ENCODE data around the gene AAK1. TPM values are rescaled to one million over a fixed set of nuclear protein-coding genes. Genes with fewer than 3 reads are reported as not detected.

The AAK1 gene
- total RNA-seq, 1 experiment from 2014 or later: 75.8 TPM

DNA sequence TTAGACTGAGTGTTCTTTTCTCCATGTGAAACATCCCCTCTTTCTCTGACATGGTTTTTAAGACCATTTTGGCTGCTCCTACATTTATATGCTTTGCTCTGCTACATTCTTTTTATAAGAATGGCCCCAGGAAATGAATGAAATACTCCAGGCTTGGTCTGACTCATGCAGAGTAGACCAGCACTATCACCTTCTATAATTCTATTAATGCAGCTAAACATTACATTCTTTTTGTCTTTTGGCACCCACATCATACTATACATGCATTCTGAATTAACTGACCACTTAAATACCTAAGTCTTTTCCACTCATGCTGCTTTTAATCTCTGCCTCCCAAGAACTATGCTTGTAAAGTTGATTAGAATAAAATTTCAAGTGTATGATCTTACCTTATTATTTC lies 94.1 kb downstream of the AAK1 start:
- ChIA-PET POLR2A (no interaction called here), CTCF (no interaction called here)
- Mint-ChIP-seq H3K27ac (ENCODE audit: low read depth, unreplicated experiment) (no peak overlapping the region), H3K36me3 (ENCODE audit: insufficient read depth, unreplicated experiment) (peaks cover 12% of the 10 kb centered on the region), H3K4me1 (ENCODE audit: insufficient read depth, unreplicated experiment) (peaks cover 15% of the 10 kb centered on the region), H3K27me3 (ENCODE audit: insufficient read depth, unreplicated experiment) (no peaks in the 10 kb centered on the region), H3K9me3 (ENCODE audit: unreplicated experiment) (peaks cover 6% of the 10 kb centered on the region), H3K4me3 (ENCODE audit: unreplicated experiment) (no peak overlapping the region)
- DNase-seq (ENCODE audit: unreplicated experiment): no peak
- TF ChIP-seq, protein P1, sequence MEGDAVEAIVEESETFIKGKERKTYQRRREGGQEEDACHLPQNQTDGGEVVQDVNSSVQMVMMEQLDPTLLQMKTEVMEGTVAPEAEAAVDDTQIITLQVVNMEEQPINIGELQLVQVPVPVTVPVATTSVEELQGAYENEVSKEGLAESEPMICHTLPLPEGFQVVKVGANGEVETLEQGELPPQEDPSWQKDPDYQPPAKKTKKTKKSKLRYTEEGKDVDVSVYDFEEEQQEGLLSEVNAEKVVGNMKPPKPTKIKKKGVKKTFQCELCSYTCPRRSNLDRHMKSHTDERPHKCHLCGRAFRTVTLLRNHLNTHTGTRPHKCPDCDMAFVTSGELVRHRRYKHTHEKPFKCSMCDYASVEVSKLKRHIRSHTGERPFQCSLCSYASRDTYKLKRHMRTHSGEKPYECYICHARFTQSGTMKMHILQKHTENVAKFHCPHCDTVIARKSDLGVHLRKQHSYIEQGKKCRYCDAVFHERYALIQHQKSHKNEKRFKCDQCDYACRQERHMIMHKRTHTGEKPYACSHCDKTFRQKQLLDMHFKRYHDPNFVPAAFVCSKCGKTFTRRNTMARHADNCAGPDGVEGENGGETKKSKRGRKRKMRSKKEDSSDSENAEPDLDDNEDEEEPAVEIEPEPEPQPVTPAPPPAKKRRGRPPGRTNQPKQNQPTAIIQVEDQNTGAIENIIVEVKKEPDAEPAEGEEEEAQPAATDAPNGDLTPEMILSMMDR (IDR thresholded peaks at IDR 0.05; ENCODE audit: unreplicated experiment): no peak
- intact Hi-C loops (cut with micrococcal nuclease): no loop called here
- BruUV-seq (replicated peaks): no TSS peak

DNA sequence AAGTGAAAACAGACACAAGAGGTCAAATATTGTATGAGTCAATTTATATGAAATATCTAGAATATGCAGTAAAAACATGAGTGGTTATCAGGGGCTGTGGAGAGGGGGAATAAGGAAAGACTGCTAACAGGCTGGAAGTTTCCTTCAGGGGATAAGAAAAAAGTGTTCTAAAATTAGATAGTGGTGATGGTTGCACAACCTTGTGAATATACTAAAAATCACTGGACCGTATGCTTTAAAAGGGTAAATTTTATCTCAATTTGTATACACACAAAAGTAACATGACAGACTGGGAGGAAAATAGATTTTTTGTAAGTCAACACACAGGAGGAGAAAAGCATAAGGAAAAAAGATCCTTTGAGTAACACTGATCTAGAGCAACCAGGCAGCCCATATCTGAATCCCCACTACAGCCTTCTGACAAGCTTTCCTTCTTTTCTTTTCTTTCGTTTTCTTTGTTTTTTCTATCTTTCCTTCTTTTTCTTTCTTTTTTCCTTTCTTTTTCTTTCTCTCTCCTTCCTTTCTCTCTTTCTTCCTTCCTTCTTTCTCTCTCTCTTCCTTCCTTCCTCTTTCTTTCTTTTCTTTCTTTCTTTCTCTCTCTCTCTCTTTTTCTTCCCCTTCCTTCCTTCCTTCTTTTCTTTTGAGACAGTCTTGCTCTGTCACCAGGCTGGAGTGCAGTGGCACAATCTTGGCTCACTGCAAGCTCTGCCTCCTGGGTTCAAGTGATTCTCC lies 95.4 kb downstream of the AAK1 start:
- Mint-ChIP-seq H3K36me3 (ENCODE audit: insufficient read depth, unreplicated experiment) (peaks cover 6% of the 10 kb centered on the region), H3K27ac (ENCODE audit: low read depth, unreplicated experiment) (no peak overlapping the region), H3K4me3 (ENCODE audit: unreplicated experiment) (no peak overlapping the region), H3K9me3 (ENCODE audit: unreplicated experiment) (peaks cover 6% of the 10 kb centered on the region), H3K4me1 (ENCODE audit: insufficient read depth, unreplicated experiment) (peaks cover 15% of the 10 kb centered on the region), H3K27me3 (ENCODE audit: insufficient read depth, unreplicated experiment) (no peaks in the 10 kb centered on the region)
- TF ChIP-seq, protein P1 (IDR thresholded peaks at IDR 0.05; ENCODE audit: unreplicated experiment): no peak
- CTCF ChIA-PET: interaction anchor here (1.0 kb wide), 1 partner anchor 145 kb away, joined by 3 read pairs; no protein-coding TSS in a partner anchor
- intact Hi-C loops (cut with micrococcal nuclease): no loop called here
- no peak for DNase-seq (ENCODE audit: unreplicated experiment)
- POLR2A ChIA-PET: interaction anchor here (0.7 kb wide), 1 partner anchor 10 kb away, joined by 3 read pairs; no protein-coding TSS in a partner anchor
- BruUV-seq (replicated peaks): no TSS peak

DNA sequence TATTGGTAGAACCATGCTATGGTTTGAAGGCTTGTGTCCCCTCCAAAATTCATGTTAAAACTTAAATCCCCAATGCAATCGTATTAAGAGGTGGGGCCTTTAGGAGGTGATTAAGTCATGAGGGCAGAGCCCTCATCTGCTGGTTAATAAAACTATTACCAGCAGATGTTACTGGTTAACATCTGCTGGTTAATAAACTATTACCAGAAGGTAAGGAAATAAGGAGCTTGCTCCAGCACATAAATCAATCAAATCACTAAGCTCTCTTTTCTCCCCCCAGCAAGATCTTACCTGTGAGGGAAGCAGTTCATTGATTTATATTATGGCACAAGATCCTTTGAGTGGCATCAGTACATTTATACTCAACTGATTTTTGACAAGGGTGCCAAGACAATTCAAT lies 96.9 kb downstream of the AAK1 start:
- POLR2A ChIA-PET: no interaction called here
- no peak overlapping the region for H3K27ac Mint-ChIP-seq (ENCODE audit: low read depth, unreplicated experiment)
- H3K4me3 Mint-ChIP-seq (ENCODE audit: unreplicated experiment): no peak overlapping the region
- H3K4me1 Mint-ChIP-seq (ENCODE audit: insufficient read depth, unreplicated experiment): peaks cover 15% of the 10 kb centered on the region
- no peaks in the 10 kb centered on the region for H3K27me3 Mint-ChIP-seq (ENCODE audit: insufficient read depth, unreplicated experiment)
- TF ChIP-seq, protein P1 (IDR thresholded peaks at IDR 0.05; ENCODE audit: unreplicated experiment): no peak
- peaks cover 6% of the 10 kb centered on the region for H3K36me3 Mint-ChIP-seq (ENCODE audit: insufficient read depth, unreplicated experiment)
- DNase-seq (ENCODE audit: unreplicated experiment): no peak
- CTCF ChIA-PET: interaction anchor here (0.5 to 0.6 kb wide), 2 partner anchors 111 to 878 kb away, joined by 3 to 4 read pairs; no protein-coding TSS in a partner anchor
- no TSS peak for BruUV-seq (replicated peaks)
- peaks cover 6% of the 10 kb centered on the region for H3K9me3 Mint-ChIP-seq (ENCODE audit: unreplicated experiment)
- intact Hi-C loops (cut with micrococcal nuclease): no loop called here

DNA sequence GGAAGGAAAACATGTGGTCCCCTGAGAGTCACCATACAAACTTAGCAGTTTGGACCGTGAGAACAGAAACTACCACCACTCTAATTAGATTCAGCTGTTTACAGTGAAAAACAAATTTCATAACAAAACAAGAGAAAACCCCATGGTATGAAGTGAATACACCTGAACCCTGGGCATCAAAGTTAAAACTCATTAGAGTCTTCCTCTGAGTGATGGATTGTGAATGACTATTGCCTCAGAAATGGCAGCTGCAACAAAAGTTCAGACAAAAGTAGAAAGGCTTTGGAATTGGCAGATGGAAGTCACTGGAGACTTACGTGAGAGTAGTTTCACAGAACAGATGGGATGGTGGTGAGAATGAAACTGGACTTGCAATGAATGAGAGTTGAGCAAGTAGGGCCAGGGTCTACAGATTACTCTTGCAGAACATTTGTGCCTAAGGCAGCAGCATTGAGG lies 98.0 kb downstream of the AAK1 start:
- no peak for DNase-seq (ENCODE audit: unreplicated experiment)
- H3K9me3 Mint-ChIP-seq (ENCODE audit: unreplicated experiment): peaks cover 6% of the 10 kb centered on the region

More for the DNA sequence above, 98.0 kb downstream of the AAK1 start:
- Mint-ChIP-seq H3K4me1 (ENCODE audit: insufficient read depth, unreplicated experiment) (peaks cover 15% of the 10 kb centered on the region), H3K36me3 (ENCODE audit: insufficient read depth, unreplicated experiment) (peaks cover 13% of the 10 kb centered on the region), H3K27ac (ENCODE audit: low read depth, unreplicated experiment) (no peak overlapping the region), H3K27me3 (ENCODE audit: insufficient read depth, unreplicated experiment) (no peaks in the 10 kb centered on the region), H3K4me3 (ENCODE audit: unreplicated experiment) (no peak overlapping the region)
- POLR2A ChIA-PET: interaction anchor here (1.4 kb wide), 1 partner anchor 108 kb away, joined by 3 read pairs; the partner anchor contains the start of gene NFU1
- TF ChIP-seq, protein P1 (IDR thresholded peaks at IDR 0.05; ENCODE audit: unreplicated experiment): no peak
- CTCF ChIA-PET: interaction anchor here (0.6 to 1.3 kb wide), 5 partner anchors 16 to 204 kb away, joined by 3 read pairs; no protein-coding TSS in a partner anchor
- intact Hi-C loops (cut with micrococcal nuclease): no loop called here
- no TSS peak for BruUV-seq (replicated peaks)

All from MCF 10A (cell line).